Mammary epithelial cell (primary cell): ENCODE data around the gene ATP2A3.

ENCODE experiments used
- EZH2 ChIP-seq: IDR thresholded peaks from 2 replicates; pipeline ENCODE4 v1.6.1; 2012; ENCODE audit warnings: low read length, inconsistent platforms, borderline replicate concordance
- TF ChIP-seq, protein P1 (sequence below), 2 donors: IDR thresholded peaks in 1 of 2; conservative IDR thresholded peaks in 1 of 2; 2 replicates each; pipeline ENCODE4 v1.5.1; 2011 to 2012; ENCODE audit warnings: inconsistent platforms in 2 of 2, low read length in 2 of 2, mild to moderate bottlenecking in 2 of 2, control low read depth in 1 of 2, low read depth in 1 of 2; ENCODE audit not compliant: insufficient read depth in 1 of 2; ENCODE audit errors: extremely low read depth in 1 of 2

- TF ChIP-seq, protein P1, sequence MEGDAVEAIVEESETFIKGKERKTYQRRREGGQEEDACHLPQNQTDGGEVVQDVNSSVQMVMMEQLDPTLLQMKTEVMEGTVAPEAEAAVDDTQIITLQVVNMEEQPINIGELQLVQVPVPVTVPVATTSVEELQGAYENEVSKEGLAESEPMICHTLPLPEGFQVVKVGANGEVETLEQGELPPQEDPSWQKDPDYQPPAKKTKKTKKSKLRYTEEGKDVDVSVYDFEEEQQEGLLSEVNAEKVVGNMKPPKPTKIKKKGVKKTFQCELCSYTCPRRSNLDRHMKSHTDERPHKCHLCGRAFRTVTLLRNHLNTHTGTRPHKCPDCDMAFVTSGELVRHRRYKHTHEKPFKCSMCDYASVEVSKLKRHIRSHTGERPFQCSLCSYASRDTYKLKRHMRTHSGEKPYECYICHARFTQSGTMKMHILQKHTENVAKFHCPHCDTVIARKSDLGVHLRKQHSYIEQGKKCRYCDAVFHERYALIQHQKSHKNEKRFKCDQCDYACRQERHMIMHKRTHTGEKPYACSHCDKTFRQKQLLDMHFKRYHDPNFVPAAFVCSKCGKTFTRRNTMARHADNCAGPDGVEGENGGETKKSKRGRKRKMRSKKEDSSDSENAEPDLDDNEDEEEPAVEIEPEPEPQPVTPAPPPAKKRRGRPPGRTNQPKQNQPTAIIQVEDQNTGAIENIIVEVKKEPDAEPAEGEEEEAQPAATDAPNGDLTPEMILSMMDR (conservative IDR thresholded peaks at IDR 0.05 in 1 of 2, IDR thresholded peaks at IDR 0.05 in 1 of 2; ENCODE audit: extremely low read depth in 1 of 2, insufficient read depth in 1 of 2, low read depth in 1 of 2, low read length in 2 of 2): no peak
- no peak for TF ChIP-seq EZH2
Observed at GRCh38 chr17:3887804-3888203, 76.4 kb downstream of the ATP2A3 start.
